ENCODE data around the gene CETN1. TPM values are rescaled to one million over a fixed set of nuclear protein-coding genes. Genes with fewer than 3 reads are reported as not detected.

The CETN1 gene
- total and polyA plus RNA-seq, 7 donors, result not detected

DNA sequence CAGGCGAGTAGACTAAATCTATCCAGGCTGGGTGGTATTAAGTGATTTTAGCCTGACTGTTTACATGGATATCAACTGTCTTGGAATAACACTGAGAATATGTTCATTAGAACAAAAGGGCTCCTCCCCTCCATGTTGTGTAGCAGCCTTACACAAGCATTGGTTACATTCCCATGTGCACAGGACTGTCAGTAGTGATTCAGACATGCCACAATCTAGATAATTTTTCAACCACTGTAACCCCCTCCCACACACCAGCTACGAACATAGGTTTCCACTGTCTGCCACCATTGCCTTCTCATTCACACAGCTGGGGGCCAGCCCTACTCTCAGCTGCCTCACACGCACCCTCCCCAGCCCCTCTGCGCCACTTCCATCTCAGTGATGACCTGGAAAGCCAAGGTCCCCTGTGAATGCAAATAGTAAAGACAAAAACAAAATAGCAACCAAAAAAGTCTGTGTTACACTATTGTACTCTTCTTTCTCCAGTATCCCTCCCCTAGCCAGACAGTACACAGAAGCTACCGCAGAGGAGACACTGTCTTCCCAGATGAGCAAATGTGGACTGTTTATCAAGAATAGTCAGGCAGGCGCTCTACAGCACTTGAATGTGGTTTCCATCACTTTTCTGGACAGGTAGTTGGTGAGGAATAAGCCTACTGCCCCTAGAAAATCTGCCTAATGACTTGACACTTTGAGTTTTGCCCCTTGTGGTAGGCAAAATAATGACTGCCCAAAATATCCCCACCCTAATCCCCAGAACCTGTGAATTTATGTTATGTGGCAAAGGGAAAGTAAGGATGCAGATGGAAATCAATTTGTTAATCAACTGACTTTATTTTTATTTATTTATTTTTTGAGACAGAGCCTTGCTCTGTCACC is 49.3 kb downstream of the CETN1 start:
- intact Hi-C loops (cut with DNase I), result no loop called here
- Histone ChIP-seq H3K4me3 (no peak overlapping the region), H3K4me1 (no peaks in the 10 kb centered on the region), H3K36me3 (no peaks in the 10 kb centered on the region), H3K27ac (no peak overlapping the region), H3K27me3 (no peaks in the 10 kb centered on the region), H3K9me3 (no peaks in the 10 kb centered on the region)
- WGBS, 2 donors, result 78 to 90% methylated on average over 6 of the region's 6 CpGs
- TF ChIP-seq EP300 (IDR thresholded peaks at IDR 0.05), result no peak
- TF ChIP-seq, protein P1, sequence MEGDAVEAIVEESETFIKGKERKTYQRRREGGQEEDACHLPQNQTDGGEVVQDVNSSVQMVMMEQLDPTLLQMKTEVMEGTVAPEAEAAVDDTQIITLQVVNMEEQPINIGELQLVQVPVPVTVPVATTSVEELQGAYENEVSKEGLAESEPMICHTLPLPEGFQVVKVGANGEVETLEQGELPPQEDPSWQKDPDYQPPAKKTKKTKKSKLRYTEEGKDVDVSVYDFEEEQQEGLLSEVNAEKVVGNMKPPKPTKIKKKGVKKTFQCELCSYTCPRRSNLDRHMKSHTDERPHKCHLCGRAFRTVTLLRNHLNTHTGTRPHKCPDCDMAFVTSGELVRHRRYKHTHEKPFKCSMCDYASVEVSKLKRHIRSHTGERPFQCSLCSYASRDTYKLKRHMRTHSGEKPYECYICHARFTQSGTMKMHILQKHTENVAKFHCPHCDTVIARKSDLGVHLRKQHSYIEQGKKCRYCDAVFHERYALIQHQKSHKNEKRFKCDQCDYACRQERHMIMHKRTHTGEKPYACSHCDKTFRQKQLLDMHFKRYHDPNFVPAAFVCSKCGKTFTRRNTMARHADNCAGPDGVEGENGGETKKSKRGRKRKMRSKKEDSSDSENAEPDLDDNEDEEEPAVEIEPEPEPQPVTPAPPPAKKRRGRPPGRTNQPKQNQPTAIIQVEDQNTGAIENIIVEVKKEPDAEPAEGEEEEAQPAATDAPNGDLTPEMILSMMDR (IDR thresholded peaks at IDR 0.05), result no peak
- TF ChIP-seq POLR2A (IDR thresholded peaks at IDR 0.05), result no peak
- no peak for TF ChIP-seq POLR2AphosphoS5 (IDR thresholded peaks at IDR 0.05)
- no peak for DNase-seq

DNA sequence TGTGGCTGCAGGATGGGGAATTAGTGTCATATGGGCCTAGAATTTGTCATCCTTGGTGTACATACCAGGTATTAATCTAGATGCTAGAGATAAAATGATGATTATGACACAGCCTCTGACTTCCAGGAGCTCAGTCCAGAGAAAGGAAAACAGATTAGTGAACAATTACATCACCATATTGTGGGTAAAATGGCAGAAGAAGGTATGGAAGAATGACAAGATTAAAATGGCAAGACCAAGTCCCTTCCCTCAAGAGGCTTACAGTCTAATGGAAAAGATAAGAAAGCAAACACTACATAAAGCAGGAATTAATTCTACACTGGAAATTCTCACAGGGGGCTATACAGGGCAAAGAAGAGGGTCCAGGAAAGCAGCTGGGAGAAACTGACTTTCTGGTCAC is 51.4 kb downstream of the CETN1 start:
- Histone ChIP-seq H3K27me3 (no peaks in the 10 kb centered on the region), H3K9me3 (no peaks in the 10 kb centered on the region), H3K36me3 (no peaks in the 10 kb centered on the region), H3K4me1 (no peaks in the 10 kb centered on the region), H3K27ac (no peak overlapping the region), H3K4me3 (no peak overlapping the region)
- intact Hi-C loops (cut with DNase I), result no loop called here
- DNase-seq, result no peak
- no peak for TF ChIP-seq EP300 (IDR thresholded peaks at IDR 0.05)
- TF ChIP-seq POLR2AphosphoS5 (IDR thresholded peaks at IDR 0.05), result no peak
- TF ChIP-seq POLR2A (IDR thresholded peaks at IDR 0.05), result no peak
- TF ChIP-seq, protein P1 (IDR thresholded peaks at IDR 0.05), result no peak

Other genes starting within 250 kb of the CETN1 start
- 10 to 100 TPM; 15.9 to 24.7 (median 19.0) TPM for gene COLEC12, start 79.7 kb upstream of the CETN1 start, total RNA-seq
- gene COLEC12, start 79.7 kb upstream of the CETN1 start, polyA plus RNA-seq, result 1 to 10 TPM in 2 of 3 donors, under 1 TPM in 1; 0.69 to 4.2 (median 2.4) TPM
- 1 to 10 TPM in 1 of 4 donors, not detected in 3; 2.4 TPM for gene CLUL1, start 16.6 kb downstream of the CETN1 start, total RNA-seq
- under 1 TPM in 1 of 3 donors, not detected in 2; 0.15 TPM for gene CLUL1, start 16.6 kb downstream of the CETN1 start, polyA plus RNA-seq
- gene TYMS, start 77.3 kb downstream of the CETN1 start, total RNA-seq, result 1 to 10 TPM in 3 of 4 donors, under 1 TPM in 1; 0.55 to 3.0 (median 1.1) TPM
- gene TYMS, start 77.3 kb downstream of the CETN1 start, polyA plus RNA-seq, result 10 to 100 TPM in 2 of 3 donors, 1 to 10 TPM in 1; 7.8 to 62.0 (median 17.3) TPM
- 10 to 100 TPM; 37.5 to 56.9 (median 52.7) TPM for gene ENOSF1, start 132.2 kb downstream of the CETN1 start, total RNA-seq
- 10 to 100 TPM; 16.8 to 43.6 (median 34.4) TPM for gene ENOSF1, start 132.2 kb downstream of the CETN1 start, polyA plus RNA-seq
- 100 to 1,000 TPM; 105 to 146 (median 114) TPM for gene YES1, start 231.9 kb downstream of the CETN1 start, total RNA-seq
- gene YES1, start 231.9 kb downstream of the CETN1 start, polyA plus RNA-seq, result 10 to 100 TPM; 27.6 to 60.6 (median 31.8) TPM